Cardiac muscle cell (in vitro differentiated cells and primary cell): ENCODE measurements around the gene CELF2. TPM values are rescaled to one million over a fixed set of nuclear protein-coding genes. Genes with fewer than 3 reads are reported as not detected.

Source experiments
- DNase-seq, 2 donors: peaks; one replicate each; pipeline versions ENCODE4 v3.0.0 to v3.0.0-alpha.2; 2010 to 2017; ENCODE audit warnings: low read depth in 1 of 2, low spot score in 1 of 2
- H3K27ac ChIP-seq: fragments of 200-600 bp; sonication (generic); 2 replicates; pipeline ENCODE4 v1.5.1; 2016
- H3K27me3 ChIP-seq: fragments of 200-600 bp; sonication (generic); 2 replicates; pipeline ENCODE4 v1.6.0; 2016; ENCODE audit warnings: control low read depth
- H3K36me3 ChIP-seq: fragments of 200-600 bp; sonication (generic); 2 replicates; pipeline ENCODE4 v1.5.1; 2016; ENCODE audit warnings: control low read depth
- H3K4me1 ChIP-seq: fragments of 200-600 bp; sonication (generic); 2 replicates; pipeline ENCODE4 v1.8.1; 2017; ENCODE audit warnings: low read depth, mild to moderate bottlenecking, mixed run types
- H3K4me3 ChIP-seq: fragments of 200-600 bp; sonication (generic); 2 replicates; pipeline ENCODE4 v1.5.1; 2016; ENCODE audit warnings: mild to moderate bottlenecking
- H3K9me3 ChIP-seq: fragments of 200-600 bp; sonication (generic); 2 replicates; pipeline ENCODE4 v1.5.1; 2017; ENCODE audit warnings: low read depth, mild to moderate bottlenecking, control low read depth
- polyA plus RNA-seq: library from polyadenylated mRNA; unstranded; fragments of >200 nt; fragmentation: Nextera tagmentation; extraction: Ambion mirVana; gene quantifications from 2 replicates; pipeline ENCODE4 v1.2.1, GENCODE V29; 2016
- total RNA-seq: library from RNA; depleted of rRNA; stranded (reverse); fragments of >200 nt; gene quantifications from 2 replicates; pipeline ENCODE4 v1.2.3, GENCODE V29; 2016
- TF ChIP-seq, protein P1 (sequence below): IDR thresholded peaks from 2 replicates; pipeline ENCODE4 v1.5.1; 2012; ENCODE audit warnings: low read depth, mild to moderate bottlenecking, low read length

CELF2 gene
- total and polyA plus RNA-seq, 2 experiments from 2014 or later: 66.9 to 82.7 TPM

DNA sequence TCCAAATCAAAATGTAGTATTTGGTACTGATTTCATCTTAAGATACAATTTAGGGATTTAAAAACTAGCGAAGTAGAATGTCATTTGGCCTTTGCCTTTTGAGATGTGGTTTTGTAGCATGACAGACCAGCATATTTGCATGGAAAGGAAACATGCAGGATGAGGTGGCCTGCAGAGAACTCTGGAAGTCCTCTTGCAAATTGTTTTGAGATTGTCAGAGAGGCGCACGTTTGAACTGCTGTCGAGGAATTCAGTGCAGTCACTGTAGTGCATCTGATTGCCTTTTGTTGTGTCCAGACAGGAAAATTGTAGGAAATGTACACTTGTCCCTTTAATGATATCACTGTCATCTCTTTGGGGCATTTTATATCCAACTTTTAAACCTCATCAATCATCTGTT is 136.7 kb downstream of the CELF2 start:
- H3K36me3 ChIP-seq: no peaks in the 10 kb centered on the region
- no peak for DNase-seq
- no peak overlapping the region for H3K4me3 ChIP-seq
- H3K9me3 ChIP-seq: no peaks in the 10 kb centered on the region
- no peaks in the 10 kb centered on the region for H3K27me3 ChIP-seq
- no peak overlapping the region for H3K27ac ChIP-seq
- peaks cover 61% of the 10 kb centered on the region for H3K4me1 ChIP-seq
- TF ChIP-seq, protein P1, sequence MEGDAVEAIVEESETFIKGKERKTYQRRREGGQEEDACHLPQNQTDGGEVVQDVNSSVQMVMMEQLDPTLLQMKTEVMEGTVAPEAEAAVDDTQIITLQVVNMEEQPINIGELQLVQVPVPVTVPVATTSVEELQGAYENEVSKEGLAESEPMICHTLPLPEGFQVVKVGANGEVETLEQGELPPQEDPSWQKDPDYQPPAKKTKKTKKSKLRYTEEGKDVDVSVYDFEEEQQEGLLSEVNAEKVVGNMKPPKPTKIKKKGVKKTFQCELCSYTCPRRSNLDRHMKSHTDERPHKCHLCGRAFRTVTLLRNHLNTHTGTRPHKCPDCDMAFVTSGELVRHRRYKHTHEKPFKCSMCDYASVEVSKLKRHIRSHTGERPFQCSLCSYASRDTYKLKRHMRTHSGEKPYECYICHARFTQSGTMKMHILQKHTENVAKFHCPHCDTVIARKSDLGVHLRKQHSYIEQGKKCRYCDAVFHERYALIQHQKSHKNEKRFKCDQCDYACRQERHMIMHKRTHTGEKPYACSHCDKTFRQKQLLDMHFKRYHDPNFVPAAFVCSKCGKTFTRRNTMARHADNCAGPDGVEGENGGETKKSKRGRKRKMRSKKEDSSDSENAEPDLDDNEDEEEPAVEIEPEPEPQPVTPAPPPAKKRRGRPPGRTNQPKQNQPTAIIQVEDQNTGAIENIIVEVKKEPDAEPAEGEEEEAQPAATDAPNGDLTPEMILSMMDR: no peak

DNA sequence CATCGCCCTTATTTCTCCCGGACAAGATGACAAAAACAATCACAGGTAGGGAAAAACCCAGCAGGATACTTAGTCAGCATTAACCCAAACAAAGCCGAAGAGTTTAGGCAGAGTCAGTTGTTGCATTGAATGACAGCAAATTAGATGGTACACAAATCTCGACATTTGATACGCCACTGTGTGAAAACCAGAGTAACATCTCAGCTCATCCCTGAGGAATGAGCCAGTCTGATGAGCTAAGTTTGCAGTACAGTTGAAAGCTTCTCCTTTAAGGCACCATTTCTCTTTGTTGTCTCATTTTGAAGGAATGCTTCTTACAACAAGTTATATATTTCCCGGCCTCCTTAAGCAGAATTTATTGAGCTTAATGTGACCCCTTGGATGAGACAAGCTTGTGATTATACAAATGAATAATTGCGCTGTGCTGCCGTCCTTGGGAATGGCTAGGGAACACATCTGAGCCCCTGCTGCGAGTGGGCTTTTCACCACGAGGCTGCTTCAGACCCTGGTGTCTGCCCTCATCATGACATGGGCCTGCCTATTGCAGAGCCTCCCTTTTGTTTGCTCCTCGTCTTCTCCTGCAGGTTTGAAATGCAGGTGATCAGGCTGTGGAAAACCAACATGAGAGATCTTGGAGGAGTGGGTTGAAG is 137.3 kb downstream of the CELF2 start:
- H3K27me3 ChIP-seq: no peaks in the 10 kb centered on the region
- H3K4me3 ChIP-seq: no peak overlapping the region
- DNase-seq: no peak
- H3K27ac ChIP-seq: no peak overlapping the region
- TF ChIP-seq, protein P1: no peak
- no peaks in the 10 kb centered on the region for H3K9me3 ChIP-seq
- H3K36me3 ChIP-seq: no peaks in the 10 kb centered on the region
- peaks cover 61% of the 10 kb centered on the region for H3K4me1 ChIP-seq

DNA sequence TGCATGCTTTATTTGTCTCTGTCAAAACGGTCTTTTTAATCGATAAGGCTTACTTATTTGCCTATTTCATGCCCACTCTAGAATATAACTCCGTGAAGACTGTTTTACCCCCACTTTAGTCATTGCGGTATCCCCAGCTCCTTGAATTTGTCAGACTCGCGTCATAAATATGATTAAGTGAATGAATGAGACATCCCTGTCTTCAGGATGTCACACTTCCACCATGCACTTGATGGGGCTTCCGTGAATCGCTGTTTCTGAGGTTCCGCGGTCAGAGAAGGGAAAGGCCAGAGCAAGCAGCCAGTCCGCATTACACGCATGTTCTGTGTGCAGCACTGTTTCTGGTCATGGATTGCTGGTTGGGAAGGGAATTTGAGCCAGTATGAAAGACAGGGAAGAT is 138.8 kb downstream of the CELF2 start:
- DNase-seq: no peak
- Histone ChIP-seq H3K4me3 (no peak overlapping the region), H3K9me3 (no peaks in the 10 kb centered on the region), H3K4me1 (peaks cover 66% of the 10 kb centered on the region), H3K27me3 (no peaks in the 10 kb centered on the region), H3K27ac (no peak overlapping the region), H3K36me3 (no peaks in the 10 kb centered on the region)
- TF ChIP-seq, protein P1: no peak

DNA sequence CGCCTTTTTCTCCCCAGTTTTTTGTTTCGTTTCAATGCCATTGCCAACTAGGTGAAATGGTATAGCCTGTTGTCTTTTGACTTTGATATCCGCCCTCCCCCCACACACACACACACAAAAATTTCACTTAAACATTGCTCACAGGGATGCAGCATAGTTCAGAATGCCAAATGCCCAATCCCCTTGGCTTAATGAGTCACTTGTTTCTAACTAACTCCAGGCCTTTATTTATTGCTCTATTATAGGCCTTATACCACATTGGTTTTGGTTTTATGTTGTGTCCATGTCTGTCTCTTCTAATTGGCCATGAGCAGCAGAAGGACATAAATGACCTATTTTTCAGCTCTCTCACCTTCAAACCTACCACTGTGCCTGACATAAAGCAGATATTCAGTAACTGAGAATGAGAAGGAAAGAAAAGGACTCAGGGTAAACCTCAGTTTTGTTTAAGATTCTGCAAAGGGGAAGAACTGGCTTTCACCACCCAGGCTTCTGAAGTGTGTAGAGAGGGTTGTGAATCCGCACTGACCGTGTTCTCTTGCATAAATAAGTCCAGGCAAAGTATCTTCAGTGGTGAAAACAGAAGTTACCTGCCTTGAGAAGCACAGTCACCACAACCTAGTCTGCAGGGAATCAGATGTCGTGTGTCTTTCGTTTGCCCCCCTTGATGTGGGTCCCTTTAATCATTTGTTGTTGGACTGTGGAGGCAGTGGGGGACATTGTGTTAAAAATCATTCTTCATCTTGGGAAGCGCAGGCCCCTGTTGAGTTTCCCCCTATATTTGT is 139.8 kb downstream of the CELF2 start:
- Histone ChIP-seq H3K36me3 (no peaks in the 10 kb centered on the region), H3K4me1 (peaks cover 66% of the 10 kb centered on the region), H3K27ac (no peak overlapping the region), H3K27me3 (no peaks in the 10 kb centered on the region), H3K9me3 (no peaks in the 10 kb centered on the region), H3K4me3 (no peak overlapping the region)
- no peak for DNase-seq
- TF ChIP-seq, protein P1: no peak

DNA sequence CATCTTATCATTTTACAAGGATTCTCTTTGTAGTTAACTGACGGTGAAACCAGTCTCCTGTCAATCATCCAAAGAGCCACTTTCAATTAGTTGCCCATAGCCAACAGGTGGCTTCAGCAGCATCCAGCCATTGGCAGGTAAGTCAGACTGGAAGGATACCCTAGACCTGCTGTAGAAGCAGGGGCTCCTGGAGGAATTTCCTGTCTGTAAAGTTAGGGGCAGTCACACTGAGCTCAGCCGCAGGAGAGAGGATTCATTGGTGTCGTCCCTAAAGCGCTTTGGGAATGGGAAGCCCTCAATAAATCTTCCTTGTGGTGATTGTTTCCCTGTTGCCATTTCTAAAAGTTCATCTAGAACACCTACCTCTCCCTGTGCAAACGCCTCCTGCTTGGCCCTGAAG is 140.4 kb downstream of the CELF2 start:
- no peak for DNase-seq
- no peaks in the 10 kb centered on the region for H3K27me3 ChIP-seq
- no peak overlapping the region for H3K27ac ChIP-seq
- peaks cover 70% of the 10 kb centered on the region for H3K4me1 ChIP-seq
- TF ChIP-seq, protein P1: no peak
- H3K9me3 ChIP-seq: no peaks in the 10 kb centered on the region
- no peaks in the 10 kb centered on the region for H3K36me3 ChIP-seq
- H3K4me3 ChIP-seq: no peak overlapping the region
